GM12878 (cell line): Measurements from ENCODE around the gene MPDZ. TPM values are rescaled to one million over a fixed set of nuclear protein-coding genes. Genes with fewer than 3 reads are reported as not detected.

ENCODE experiments used
- ATAC-seq: fragments of 200-7000 bp; cut with Tn5 transposase; 3 replicates; pipeline ENCODE4 v1.9.1; 2020; ENCODE audit warnings: mild to moderate bottlenecking, moderate library complexity
- BruUV-seq: library from RNA; stranded (reverse); fragments of 400-500 nt; replicated peaks from 2 replicates; lab custom pipeline; 2021; lab: Mats Ljungman, UMichigan
- CTCF ChIA-PET: fragments of 300-600 bp; sonication (Branson Sonifier 250); formaldehyde crosslinking; extraction: SDS; loops from one replicate; lab custom pipeline; 2021; ENCODE audit warnings: inconsistent platforms; lab: Yijun Ruan, JAX
- POLR2A ChIA-PET: fragments of 350-600 bp; formaldehyde crosslinking; extraction: SDS; loops from one replicate; lab custom pipeline; 2021; ENCODE audit warnings: inconsistent platforms; lab: Charles Lee
- RAD21 ChIA-PET: fragments of 300-600 bp; sonication (Branson Sonifier 250); formaldehyde crosslinking; loops from one replicate; lab custom pipeline; 2023; ENCODE audit warnings: antibody characterized with exemption; ENCODE audit not compliant: unreplicated experiment; lab: Charles Lee
- SMC1A ChIA-PET: fragments of 300-600 bp; sonication (Branson Sonifier 250); formaldehyde crosslinking; loops from one replicate; lab custom pipeline; 2023; ENCODE audit not compliant: unreplicated experiment, uncharacterized antibody; lab: Charles Lee
- DNase-seq: peaks from one replicate; pipeline ENCODE4 v3.0.0-alpha.2; 2011; ENCODE audit warnings: low read depth, low spot score
- FAIRE-seq: peaks from 3 replicates; lab custom pipeline; 2011; peaks lifted over from hg19 to GRCh38; lab: Jason Lieb, UNC
- H2AFZ ChIP-seq: 2 replicates; pipeline ENCODE4 v1.6.0; 2011; ENCODE audit warnings: low read depth, low read length, control low read depth; ENCODE audit not compliant: control insufficient read depth
- H3K27ac ChIP-seq: 2 replicates; pipeline ENCODE4 v1.5.1; 2011; ENCODE audit warnings: control low read depth; ENCODE audit not compliant: control insufficient read depth, insufficient read depth
- H3K27me3 ChIP-seq, 2 experiments: replicated peaks in 1 of 2; 2 replicates each; pipeline versions ENCODE4 v1.6.0 to v1.6.1; 2011; ENCODE audit warnings: low read length in 1 of 2; ENCODE audit not compliant: control insufficient read depth in 2 of 2, insufficient read depth in 2 of 2
- H3K36me3 ChIP-seq, 2 experiments: 2 replicates each; pipeline ENCODE4 v1.5.1; 2011; ENCODE audit warnings: low read length in 1 of 2; ENCODE audit not compliant: control insufficient read depth in 2 of 2, insufficient read depth in 2 of 2
- H3K4me1 ChIP-seq: 2 replicates; pipeline ENCODE4 v1.6.1; 2011; ENCODE audit warnings: mild to moderate bottlenecking, low read length, moderate library complexity, mixed read lengths; ENCODE audit not compliant: control insufficient read depth, insufficient read depth
- H3K4me2 ChIP-seq: 2 replicates; pipeline ENCODE4 v1.6.0; 2011; ENCODE audit warnings: control low read depth; ENCODE audit not compliant: control insufficient read depth, insufficient read depth
- H3K4me3 ChIP-seq: fragments of 200-600 bp; sonication (generic); 2 replicates; pipeline ENCODE4 v1.5.1; 2016
- H3K79me2 ChIP-seq: 2 replicates; pipeline ENCODE4 v1.6.0; 2011; ENCODE audit warnings: low read length; ENCODE audit not compliant: control insufficient read depth, insufficient read depth
- H3K9ac ChIP-seq: 2 replicates; pipeline ENCODE4 v1.8.0; 2011; ENCODE audit warnings: low read length, control low read depth, mixed read lengths; ENCODE audit not compliant: control insufficient read depth, insufficient read depth
- H3K9me3 ChIP-seq: replicated peaks from 3 replicates; pipeline ENCODE4 v1.5.1; 2011; ENCODE audit warnings: mild to moderate bottlenecking, low read length; ENCODE audit not compliant: control insufficient read depth, insufficient read depth
- H4K20me1 ChIP-seq: 2 replicates; pipeline ENCODE4 v1.6.0; 2011; ENCODE audit not compliant: control insufficient read depth, insufficient read depth
- EP300 ChIP-seq, 2 experiments: fragments of 150-350 bp in 1 of 2; IDR thresholded peaks; 2 replicates each; pipeline ENCODE4 v1.6.1; 2011 to 2012; ENCODE audit warnings: low read depth in 2 of 2, low read length in 2 of 2, borderline replicate concordance in 1 of 2, improper control_type of control experiment in 1 of 2, inconsistent platforms in 1 of 2; ENCODE audit not compliant: control insufficient read depth in 1 of 2
- ETV6 ChIP-seq, 2 experiments: fragments of 450-650 bp in 1 of 2; IDR thresholded peaks in 1 of 2; conservative IDR thresholded peaks in 1 of 2; 2 replicates each; pipeline ENCODE4 v1.6.1; 2014; ENCODE audit warnings: antibody characterized with exemption in 1 of 2, borderline replicate concordance in 1 of 2, low read depth in 1 of 2, mild to moderate bottlenecking in 1 of 2, moderate library complexity in 1 of 2
- HDAC6 ChIP-seq: fragments of 200-600 bp; sonication (generic); IDR thresholded peaks from one replicate; pipeline ENCODE4 v1.8.0; 2017; ENCODE audit warnings: antibody characterized with exemption; ENCODE audit not compliant: unreplicated experiment
- IKZF1 ChIP-seq: fragments of 450-650 bp; conservative IDR thresholded peaks from 2 replicates; pipeline ENCODE4 v1.6.1; 2017; ENCODE audit warnings: antibody characterized with exemption, mild to moderate bottlenecking
- MXI1 ChIP-seq: fragments of 150-350 bp; IDR thresholded peaks from 2 replicates; pipeline ENCODE4 v1.6.1; 2011; ENCODE audit warnings: low read depth, mild to moderate bottlenecking, inconsistent platforms, low read length, improper control_type of control experiment
- RAD51 ChIP-seq: fragments of 450-650 bp; IDR thresholded peaks from 2 replicates; pipeline ENCODE4 v1.6.1; 2016; ENCODE audit warnings: moderate library complexity, mild to moderate bottlenecking, inconsistent platforms
- RELA ChIP-seq: fragments of 450-650 bp; IDR thresholded peaks from 2 replicates; pipeline ENCODE4 v1.8.0; 2014; ENCODE audit warnings: borderline replicate concordance; ENCODE audit not compliant: partially characterized antibody
- RUNX3 ChIP-seq: IDR thresholded peaks from 2 replicates; pipeline ENCODE4 v1.6.1; 2012; ENCODE audit warnings: low read length, inconsistent platforms
- SMAD5 ChIP-seq: IDR thresholded peaks from 2 replicates; pipeline ENCODE4 v1.6.1; 2016; ENCODE audit warnings: antibody characterized with exemption, low read depth
- WGBS: methylation state at CpG from one replicate; pipeline ENCODE4 v1.1.6; 2016; ENCODE audit warnings: low lambda C conversion rate; ENCODE audit not compliant: insufficient replicate concordance, insufficient coverage; ENCODE audit errors: missing lambda C conversion rate; 5-methylcytosine and 5-hydroxymethylcytosine counted together
- in situ Hi-C: fragments of 300-500 bp; cut with MboI; formaldehyde crosslinking; loops from 9 replicates; pipeline ENCODE4 v1.14.3; 2018; ENCODE audit warnings: mixed read lengths
- intact Hi-C: fragments of 100-400 bp; cut with micrococcal nuclease; formaldehyde crosslinking; loops from one replicate; pipeline ENCODE4 v1.14.2; 2022; ENCODE audit not compliant: unreplicated experiment
- polyA plus RNA-seq, 11 experiments: library from polyadenylated mRNA; depleted of rRNA in 4 of 11; unstranded in 6 of 11; stranded (reverse) in 5 of 11; fragments of >200 nt; fragmentation: Nextera tagmentation in 4 of 11; fragmentation: Illumina TruSeq in 1 of 11; extraction: Ambion mirVana in 4 of 11; extraction: Trizol in 1 of 11; gene quantifications; 1 replicate in 1 of 11; 2 replicates in 10 of 11; pipeline versions ENCODE4 v1.2.1 to v1.2.3, GENCODE V29; 2011 to 2016; ENCODE audit warnings: inconsistent platforms in 2 of 11, missing spikeins in 2 of 11, low read depth in 1 of 11
- total RNA-seq, 4 experiments: library from RNA; depleted of rRNA in 3 of 4; stranded (reverse); fragments of >200 nt in 3 of 4; fragmentation: Illumina TruSeq in 1 of 4; extraction: Trizol in 1 of 4; gene quantifications; 2 replicates each; pipeline versions ENCODE4 v1.2.1 to v1.2.3, GENCODE V29; 2013 to 2021
- TF ChIP-seq, protein P1 (sequence below): IDR thresholded peaks from 2 replicates; pipeline ENCODE4 v1.6.1; 2012; ENCODE audit warnings: improper control_type of control experiment, low read depth, low read length; ENCODE audit not compliant: insufficient replicate concordance
- TF ChIP-seq, protein P2 (sequence below): fragments of 450-650 bp; IDR thresholded peaks from 2 replicates; pipeline ENCODE4 v1.6.1; 2016; ENCODE audit warnings: mild to moderate bottlenecking
- TF ChIP-seq, protein P3 (sequence below): fragments of 450-650 bp; IDR thresholded peaks from 2 replicates; pipeline ENCODE4 v1.6.1; 2016; ENCODE audit warnings: mild to moderate bottlenecking, moderate library complexity, borderline replicate concordance

MPDZ gene
- total and polyA plus RNA-seq, 10 of the 15 experiments (the other 5 are each of a cell fraction or from before 2014, with no cell fraction given) = 0.36 TPM; not detected in 9

DNA sequence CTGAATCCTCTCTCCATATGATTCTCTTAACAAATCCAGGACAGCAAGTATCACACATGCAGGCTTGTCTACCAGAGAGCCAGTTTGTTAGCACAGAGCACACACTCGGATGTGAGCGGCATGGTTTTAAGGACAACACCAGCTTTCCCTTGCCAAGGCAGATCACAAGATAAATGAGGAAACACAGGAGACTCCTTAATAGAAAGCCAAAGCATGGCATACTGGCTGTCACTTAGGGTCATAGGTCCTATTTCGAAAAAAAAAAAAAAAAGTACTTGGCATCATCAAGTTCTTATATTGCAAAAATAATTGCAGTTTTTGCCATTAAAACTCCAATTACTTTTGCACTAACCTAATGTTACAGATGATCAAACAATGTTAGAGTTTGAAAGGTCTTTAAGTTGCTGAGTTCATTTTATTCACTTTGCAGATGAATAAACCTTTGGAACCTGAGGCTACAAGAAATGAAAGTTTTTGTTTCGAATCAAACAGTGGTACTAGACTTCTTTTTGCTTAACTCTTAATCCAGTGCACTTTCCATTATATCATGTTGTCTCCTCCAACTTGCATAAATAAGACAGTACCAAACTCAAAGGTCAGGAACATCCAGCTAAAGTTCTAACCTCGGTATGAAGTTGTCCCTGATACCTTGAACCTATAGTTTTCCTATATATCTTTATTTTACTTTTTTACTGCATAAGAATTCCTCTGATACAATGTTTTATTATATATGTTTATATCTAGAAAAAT, 138.5 kb downstream of the MPDZ start:
- intact Hi-C loops (no loop called here), in situ Hi-C loops (no loop called here)
- Histone ChIP-seq H3K27ac (no peak overlapping the region), H3K4me2 (no peak overlapping the region), H3K27me3 (no peaks in the 10 kb centered on the region), H3K4me3 (no peak overlapping the region), H4K20me1 (no peaks in the 10 kb centered on the region), H3K36me3 (no peaks in the 10 kb centered on the region), H3K4me1 (no peaks in the 10 kb centered on the region), H2AFZ (no peak overlapping the region), H3K9ac (no peak overlapping the region), H3K9me3 (no peaks in the 10 kb centered on the region), H3K79me2 (no peaks in the 10 kb centered on the region)
- SMC1A ChIA-PET = interaction anchor here (0.7 kb wide), 1 partner anchor 763 kb away, joined by 4 read pairs; no protein-coding TSS in a partner anchor
- RAD21 ChIA-PET = no interaction called here
- ATAC-seq = no peak
- no peak for DNase-seq
- POLR2A ChIA-PET = no interaction called here
- CTCF ChIA-PET = no interaction called here
- BruUV-seq = no TSS peak
- no peak for FAIRE-seq
- 26% methylated on average over 5 of the region's 5 CpGs for WGBS
- TF ChIP-seq, protein P1, sequence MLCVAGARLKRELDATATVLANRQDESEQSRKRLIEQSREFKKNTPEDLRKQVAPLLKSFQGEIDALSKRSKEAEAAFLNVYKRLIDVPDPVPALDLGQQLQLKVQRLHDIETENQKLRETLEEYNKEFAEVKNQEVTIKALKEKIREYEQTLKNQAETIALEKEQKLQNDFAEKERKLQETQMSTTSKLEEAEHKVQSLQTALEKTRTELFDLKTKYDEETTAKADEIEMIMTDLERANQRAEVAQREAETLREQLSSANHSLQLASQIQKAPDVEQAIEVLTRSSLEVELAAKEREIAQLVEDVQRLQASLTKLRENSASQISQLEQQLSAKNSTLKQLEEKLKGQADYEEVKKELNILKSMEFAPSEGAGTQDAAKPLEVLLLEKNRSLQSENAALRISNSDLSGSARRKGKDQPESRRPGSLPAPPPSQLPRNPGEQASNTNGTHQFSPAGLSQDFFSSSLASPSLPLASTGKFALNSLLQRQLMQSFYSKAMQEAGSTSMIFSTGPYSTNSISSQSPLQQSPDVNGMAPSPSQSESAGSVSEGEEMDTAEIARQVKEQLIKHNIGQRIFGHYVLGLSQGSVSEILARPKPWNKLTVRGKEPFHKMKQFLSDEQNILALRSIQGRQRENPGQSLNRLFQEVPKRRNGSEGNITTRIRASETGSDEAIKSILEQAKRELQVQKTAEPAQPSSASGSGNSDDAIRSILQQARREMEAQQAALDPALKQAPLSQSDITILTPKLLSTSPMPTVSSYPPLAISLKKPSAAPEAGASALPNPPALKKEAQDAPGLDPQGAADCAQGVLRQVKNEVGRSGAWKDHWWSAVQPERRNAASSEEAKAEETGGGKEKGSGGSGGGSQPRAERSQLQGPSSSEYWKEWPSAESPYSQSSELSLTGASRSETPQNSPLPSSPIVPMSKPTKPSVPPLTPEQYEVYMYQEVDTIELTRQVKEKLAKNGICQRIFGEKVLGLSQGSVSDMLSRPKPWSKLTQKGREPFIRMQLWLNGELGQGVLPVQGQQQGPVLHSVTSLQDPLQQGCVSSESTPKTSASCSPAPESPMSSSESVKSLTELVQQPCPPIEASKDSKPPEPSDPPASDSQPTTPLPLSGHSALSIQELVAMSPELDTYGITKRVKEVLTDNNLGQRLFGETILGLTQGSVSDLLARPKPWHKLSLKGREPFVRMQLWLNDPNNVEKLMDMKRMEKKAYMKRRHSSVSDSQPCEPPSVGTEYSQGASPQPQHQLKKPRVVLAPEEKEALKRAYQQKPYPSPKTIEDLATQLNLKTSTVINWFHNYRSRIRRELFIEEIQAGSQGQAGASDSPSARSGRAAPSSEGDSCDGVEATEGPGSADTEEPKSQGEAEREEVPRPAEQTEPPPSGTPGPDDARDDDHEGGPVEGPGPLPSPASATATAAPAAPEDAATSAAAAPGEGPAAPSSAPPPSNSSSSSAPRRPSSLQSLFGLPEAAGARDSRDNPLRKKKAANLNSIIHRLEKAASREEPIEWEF = no peak
- no peak for TF ChIP-seq RELA
- no peak for TF ChIP-seq IKZF1
- no peak for TF ChIP-seq HDAC6
- no peak for TF ChIP-seq RAD51
- no peak for TF ChIP-seq SMAD5
- no peak for TF ChIP-seq MXI1
- TF ChIP-seq, protein P2, sequence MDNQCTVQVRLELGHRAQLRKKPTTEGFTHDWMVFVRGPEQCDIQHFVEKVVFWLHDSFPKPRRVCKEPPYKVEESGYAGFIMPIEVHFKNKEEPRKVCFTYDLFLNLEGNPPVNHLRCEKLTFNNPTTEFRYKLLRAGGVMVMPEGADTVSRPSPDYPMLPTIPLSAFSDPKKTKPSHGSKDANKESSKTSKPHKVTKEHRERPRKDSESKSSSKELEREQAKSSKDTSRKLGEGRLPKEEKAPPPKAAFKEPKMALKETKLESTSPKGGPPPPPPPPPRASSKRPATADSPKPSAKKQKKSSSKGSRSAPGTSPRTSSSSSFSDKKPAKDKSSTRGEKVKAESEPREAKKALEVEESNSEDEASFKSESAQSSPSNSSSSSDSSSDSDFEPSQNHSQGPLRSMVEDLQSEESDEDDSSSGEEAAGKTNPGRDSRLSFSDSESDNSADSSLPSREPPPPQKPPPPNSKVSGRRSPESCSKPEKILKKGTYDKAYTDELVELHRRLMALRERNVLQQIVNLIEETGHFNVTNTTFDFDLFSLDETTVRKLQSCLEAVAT = no peak
- no peak for TF ChIP-seq RUNX3
- no peak for TF ChIP-seq ETV6 (conservative IDR thresholded peaks at IDR 0.05 in 1 of 2, IDR thresholded peaks at IDR 0.05 in 1 of 2; ENCODE audit: borderline replicate concordance in 1 of 2, low read depth in 1 of 2)
- TF ChIP-seq EP300 (IDR thresholded peaks at IDR 0.05; ENCODE audit: borderline replicate concordance in 1 of 2, control insufficient read depth in 1 of 2, low read depth in 2 of 2, low read length in 2 of 2) = no peak
- TF ChIP-seq, protein P3, sequence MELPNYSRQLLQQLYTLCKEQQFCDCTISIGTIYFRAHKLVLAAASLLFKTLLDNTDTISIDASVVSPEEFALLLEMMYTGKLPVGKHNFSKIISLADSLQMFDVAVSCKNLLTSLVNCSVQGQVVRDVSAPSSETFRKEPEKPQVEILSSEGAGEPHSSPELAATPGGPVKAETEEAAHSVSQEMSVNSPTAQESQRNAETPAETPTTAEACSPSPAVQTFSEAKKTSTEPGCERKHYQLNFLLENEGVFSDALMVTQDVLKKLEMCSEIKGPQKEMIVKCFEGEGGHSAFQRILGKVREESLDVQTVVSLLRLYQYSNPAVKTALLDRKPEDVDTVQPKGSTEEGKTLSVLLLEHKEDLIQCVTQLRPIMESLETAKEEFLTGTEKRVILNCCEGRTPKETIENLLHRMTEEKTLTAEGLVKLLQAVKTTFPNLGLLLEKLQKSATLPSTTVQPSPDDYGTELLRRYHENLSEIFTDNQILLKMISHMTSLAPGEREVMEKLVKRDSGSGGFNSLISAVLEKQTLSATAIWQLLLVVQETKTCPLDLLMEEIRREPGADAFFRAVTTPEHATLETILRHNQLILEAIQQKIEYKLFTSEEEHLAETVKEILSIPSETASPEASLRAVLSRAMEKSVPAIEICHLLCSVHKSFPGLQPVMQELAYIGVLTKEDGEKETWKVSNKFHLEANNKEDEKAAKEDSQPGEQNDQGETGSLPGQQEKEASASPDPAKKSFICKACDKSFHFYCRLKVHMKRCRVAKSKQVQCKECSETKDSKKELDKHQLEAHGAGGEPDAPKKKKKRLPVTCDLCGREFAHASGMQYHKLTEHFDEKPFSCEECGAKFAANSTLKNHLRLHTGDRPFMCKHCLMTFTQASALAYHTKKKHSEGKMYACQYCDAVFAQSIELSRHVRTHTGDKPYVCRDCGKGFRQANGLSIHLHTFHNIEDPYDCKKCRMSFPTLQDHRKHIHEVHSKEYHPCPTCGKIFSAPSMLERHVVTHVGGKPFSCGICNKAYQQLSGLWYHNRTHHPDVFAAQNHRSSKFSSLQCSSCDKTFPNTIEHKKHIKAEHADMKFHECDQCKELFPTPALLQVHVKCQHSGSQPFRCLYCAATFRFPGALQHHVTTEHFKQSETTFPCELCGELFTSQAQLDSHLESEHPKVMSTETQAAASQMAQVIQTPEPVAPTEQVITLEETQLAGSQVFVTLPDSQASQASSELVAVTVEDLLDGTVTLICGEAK = no peak
